A673 (cell line): Measurements from ENCODE around the gene LTBP4. TPM values are rescaled to one million over a fixed set of nuclear protein-coding genes. Genes with fewer than 3 reads are reported as not detected.

Source experiments
- BruUV-seq: library from RNA; stranded (reverse); fragments of 400-500 nt; replicated peaks from 2 replicates; lab custom pipeline; 2021; lab: Mats Ljungman, UMichigan
- CTCF ChIA-PET: fragments of 300-600 bp; sonication (Branson Sonifier 250); formaldehyde crosslinking; loops from one replicate; lab custom pipeline; 2022; ENCODE audit warnings: antibody characterized with exemption; lab: Charles Lee
- POLR2A ChIA-PET: fragments of 300-600 bp; sonication (Branson Sonifier 250); formaldehyde crosslinking; loops from one replicate; lab custom pipeline; 2022; ENCODE audit warnings: antibody characterized with exemption; ENCODE audit not compliant: low non-redundant PET; lab: Charles Lee
- DNase-seq: peaks from one replicate; pipeline ENCODE4 v3.0.0-alpha.2; 2015; ENCODE audit warnings: low spot score
- H3K27ac ChIP-seq: fragments of 200-600 bp; sonication (generic); 2 replicates; pipeline ENCODE4 v1.5.1; 2016; ENCODE audit warnings: mixed run types, low read depth, mild to moderate bottlenecking, mixed read lengths, antibody characterized with exemption, low read length; ENCODE audit not compliant: poor library complexity, severe bottlenecking
- H3K27me3 ChIP-seq: fragments of 200-600 bp; sonication (generic); replicated peaks from 2 replicates; pipeline ENCODE4 v1.6.1; 2017; ENCODE audit warnings: mixed run types, low read depth, mild to moderate bottlenecking, mixed read lengths, antibody characterized with exemption, low read length; ENCODE audit not compliant: insufficient read depth, poor library complexity
- H3K36me3 ChIP-seq: fragments of 200-600 bp; sonication (generic); 2 replicates; pipeline ENCODE4 v1.6.1; 2016; ENCODE audit warnings: mixed run types, mild to moderate bottlenecking, mixed read lengths, antibody characterized with exemption, low read length; ENCODE audit not compliant: insufficient read depth, poor library complexity, severe bottlenecking
- H3K4me1 ChIP-seq: fragments of 200-600 bp; sonication (generic); 2 replicates; pipeline ENCODE4 v1.6.1; 2017; ENCODE audit warnings: mixed run types, mild to moderate bottlenecking, mixed read lengths, antibody characterized with exemption, low read length; ENCODE audit not compliant: insufficient read depth, poor library complexity, severe bottlenecking
- H3K4me3 ChIP-seq: fragments of 200-600 bp; sonication (generic); 2 replicates; pipeline ENCODE4 v1.5.1; 2016; ENCODE audit warnings: low read depth, mixed run types, mild to moderate bottlenecking, mixed read lengths, low read length; ENCODE audit not compliant: poor library complexity, severe bottlenecking
- H3K9me3 ChIP-seq: fragments of 200-600 bp; sonication (generic); 2 replicates; pipeline ENCODE4 v1.6.1; 2016; ENCODE audit warnings: mixed run types, low read depth, mild to moderate bottlenecking, mixed read lengths, antibody characterized with exemption, low read length; ENCODE audit not compliant: poor library complexity, severe bottlenecking
- CTCF ChIP-seq: fragments of 300-800, 200-600 bp; sonication (generic); conservative IDR thresholded peaks from 2 replicates; pipeline ENCODE4 v1.5.1; 2017; ENCODE audit warnings: low read depth, mild to moderate bottlenecking, antibody characterized with exemption, low read length, moderate library complexity, mixed read lengths
- EZH2 ChIP-seq: fragments of 200-600 bp; sonication (generic); IDR thresholded peaks from 2 replicates; pipeline ENCODE4 v1.6.1; 2017; ENCODE audit warnings: borderline replicate concordance, low read depth, mild to moderate bottlenecking, mixed read lengths, antibody characterized with exemption, low read length; ENCODE audit not compliant: poor library complexity, severe bottlenecking
- intact Hi-C: fragments of 100-400 bp; cut with micrococcal nuclease; formaldehyde crosslinking; loops from one replicate; pipeline ENCODE4 v1.10.0; 2022; ENCODE audit not compliant: unreplicated experiment
- total RNA-seq: library from RNA; stranded (reverse); gene quantifications from 2 replicates; pipeline ENCODE4 v1.2.3, GENCODE V29; 2021

The LTBP4 gene
- total RNA-seq, 1 experiment from 2014 or later, result 139 TPM

DNA sequence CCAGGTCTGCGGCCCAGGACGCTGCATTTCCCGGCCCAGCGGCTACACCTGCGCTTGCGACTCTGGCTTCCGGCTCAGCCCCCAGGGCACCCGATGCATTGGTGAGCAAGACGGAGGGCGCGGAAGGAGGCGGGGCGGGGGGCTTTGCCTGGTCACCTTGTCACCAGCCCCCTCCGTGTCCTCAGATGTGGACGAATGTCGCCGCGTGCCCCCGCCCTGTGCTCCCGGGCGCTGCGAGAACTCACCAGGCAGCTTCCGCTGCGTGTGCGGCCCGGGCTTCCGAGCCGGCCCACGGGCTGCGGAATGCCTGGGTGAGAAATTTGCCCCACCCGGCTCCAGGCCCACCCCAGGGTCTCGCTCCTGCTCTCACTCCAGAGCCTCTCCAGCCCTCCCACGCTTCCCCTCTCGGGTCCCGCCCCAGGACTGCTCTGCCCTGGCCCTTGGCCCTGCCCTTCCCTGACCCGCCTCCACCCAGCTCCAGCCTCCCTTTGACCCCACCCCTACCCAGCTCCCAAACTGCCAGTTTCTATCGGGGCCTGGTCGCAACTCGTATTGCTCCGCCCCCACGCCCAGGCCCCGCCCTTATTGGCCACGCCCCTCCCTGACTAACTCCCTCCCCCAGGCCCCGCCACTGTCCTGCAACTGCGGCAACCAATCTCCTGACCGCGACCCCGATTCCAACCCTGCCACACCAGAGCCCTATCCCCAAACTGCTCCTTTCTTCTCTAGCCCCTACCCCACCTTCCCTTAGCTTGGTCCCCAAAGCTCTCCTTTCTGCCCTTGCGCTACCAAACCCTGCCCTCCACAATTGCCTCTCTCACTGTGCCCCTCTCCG lies 8.6 kb downstream of the LTBP4 start:
- CTCF ChIA-PET, result interaction anchor here (0.6 kb wide), 1 partner anchor 10 kb away, joined by 5 read pairs; no protein-coding TSS in a partner anchor
- POLR2A ChIA-PET, result no interaction called here

DNA sequence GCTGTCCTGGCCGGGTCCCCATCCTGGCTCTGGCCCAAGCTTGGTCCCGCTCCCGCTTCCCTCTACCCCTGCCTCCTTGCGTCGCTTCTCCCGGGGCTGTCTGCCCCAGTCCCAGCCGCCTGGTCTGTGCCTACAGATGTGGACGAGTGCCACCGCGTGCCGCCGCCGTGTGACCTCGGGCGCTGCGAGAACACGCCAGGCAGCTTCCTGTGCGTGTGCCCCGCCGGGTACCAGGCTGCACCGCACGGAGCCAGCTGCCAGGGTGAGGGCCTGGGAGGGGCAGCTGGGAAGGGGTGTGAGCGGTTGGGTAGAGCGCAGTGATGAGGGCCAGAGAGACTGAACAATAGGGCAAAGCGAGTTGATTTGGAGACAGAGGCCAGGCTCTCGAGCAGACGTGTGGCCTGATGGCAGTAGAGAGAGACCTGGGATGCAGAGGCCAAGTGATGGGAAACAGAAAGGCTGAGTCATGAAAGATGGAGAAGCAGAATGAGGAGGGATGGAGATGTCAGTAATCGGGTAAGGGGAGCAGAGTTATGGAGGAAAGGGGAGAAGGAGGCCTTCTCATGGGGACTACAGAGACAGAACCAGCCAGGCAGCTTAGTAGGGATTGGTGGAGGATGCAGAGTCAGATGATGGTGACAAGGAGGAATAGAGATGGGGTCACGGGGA lies 9.4 kb downstream of the LTBP4 start:
- CTCF ChIA-PET, result interaction anchor here (0.6 kb wide), 1 partner anchor 9 kb away, joined by 5 read pairs; no protein-coding TSS in a partner anchor
- Histone ChIP-seq H3K4me3 (peak overlapping the region; percentile 43), H3K4me1 (peaks cover 31% of the 10 kb centered on the region), H3K27me3 (no peaks in the 10 kb centered on the region), H3K36me3 (peaks cover under 1% of the 10 kb centered on the region), H3K27ac (no peak overlapping the region), H3K9me3 (no peaks in the 10 kb centered on the region)
- no peak for TF ChIP-seq CTCF
- BruUV-seq, result no TSS peak
- no peak for DNase-seq
- intact Hi-C loops, result no loop called here
- POLR2A ChIA-PET, result no interaction called here

More for the DNA sequence above, 8.6 kb downstream of the LTBP4 start:
- Histone ChIP-seq H3K4me3 (peak overlapping the region; percentile 43), H3K9me3 (no peaks in the 10 kb centered on the region), H3K36me3 (no peaks in the 10 kb centered on the region), H3K27ac (no peak overlapping the region), H3K4me1 (peaks cover 31% of the 10 kb centered on the region), H3K27me3 (no peaks in the 10 kb centered on the region)
- no TSS peak for BruUV-seq
- intact Hi-C loops, result no loop called here
- TF ChIP-seq EZH2 (no peak), CTCF (no peak)
- DNase-seq, result peak; percentile 82

DNA sequence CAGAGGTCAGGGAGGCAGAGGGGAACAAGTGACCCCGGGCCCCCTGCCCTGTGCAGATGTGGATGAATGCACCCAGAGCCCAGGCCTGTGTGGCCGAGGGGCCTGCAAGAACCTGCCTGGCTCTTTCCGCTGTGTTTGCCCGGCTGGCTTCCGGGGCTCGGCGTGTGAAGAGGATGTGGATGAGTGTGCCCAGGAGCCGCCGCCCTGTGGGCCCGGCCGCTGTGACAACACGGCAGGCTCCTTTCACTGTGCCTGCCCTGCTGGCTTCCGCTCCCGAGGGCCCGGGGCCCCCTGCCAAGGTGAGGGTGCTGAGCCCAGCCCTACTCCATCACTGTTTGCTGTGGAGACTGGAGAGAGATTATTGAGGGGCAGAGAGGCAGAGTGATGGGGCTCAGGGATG lies 9.9 kb downstream of the LTBP4 start:
- ChIA-PET POLR2A (no interaction called here), CTCF (no interaction called here)
- H3K36me3 ChIP-seq, result peaks cover 6% of the 10 kb centered on the region
- intact Hi-C loops, result no loop called here
- H3K4me1 ChIP-seq, result peaks cover 31% of the 10 kb centered on the region
- TF ChIP-seq EZH2 (no peak), CTCF (no peak)
- no peak overlapping the region for H3K27ac ChIP-seq
- H3K4me3 ChIP-seq, result no peak overlapping the region
- no peaks in the 10 kb centered on the region for H3K9me3 ChIP-seq
- no TSS peak for BruUV-seq
- DNase-seq, result no peak
- no peaks in the 10 kb centered on the region for H3K27me3 ChIP-seq
